GM23338 (cell line): ENCODE measurements around the gene NIPAL3.

ENCODE experiments used
- CREB1 ChIP-seq: fragments of 250-450 bp; sonication (Bioruptor Pico); IDR thresholded peaks from 2 replicates; pipeline ENCODE4 v1.5.0; 2020; ENCODE audit warnings: low read depth, mild to moderate bottlenecking, moderate library complexity
- ETS1 ChIP-seq: IDR thresholded peaks from 2 replicates; pipeline ENCODE4 v1.6.1; 2016; ENCODE audit warnings: antibody characterized with exemption
- EZH2 ChIP-seq: fragments of 200-600 bp; sonication (generic); IDR thresholded peaks from one replicate; pipeline ENCODE4 v1.8.0; 2017; ENCODE audit warnings: antibody characterized with exemption, mild to moderate bottlenecking, low read depth; ENCODE audit not compliant: unreplicated experiment
- EZH2phosphoT487 ChIP-seq: fragments of 200-600 bp; sonication (generic); IDR thresholded peaks from one replicate; pipeline ENCODE4 v1.8.1; 2018; ENCODE audit warnings: antibody characterized with exemption; ENCODE audit not compliant: unreplicated experiment
- JUNB ChIP-seq: IDR thresholded peaks from one replicate; pipeline ENCODE4 v1.6.1; 2016; ENCODE audit warnings: antibody characterized with exemption; ENCODE audit not compliant: unreplicated experiment
- POLR2AphosphoS5 ChIP-seq: IDR thresholded peaks from 2 replicates; pipeline ENCODE4 v1.6.1; 2016; ENCODE audit warnings: antibody characterized with exemption, low read depth
- REST ChIP-seq: IDR thresholded peaks from one replicate; pipeline ENCODE4 v1.6.1; 2018; ENCODE audit warnings: antibody characterized with exemption; ENCODE audit not compliant: unreplicated experiment
- STAT1 ChIP-seq: IDR thresholded peaks from one replicate; pipeline ENCODE4 v1.6.1; 2016; ENCODE audit warnings: antibody characterized with exemption; ENCODE audit not compliant: unreplicated experiment
- ZNF114 ChIP-seq: fragments of 250-450 bp; sonication (Bioruptor Pico); IDR thresholded peaks from 2 replicates; pipeline ENCODE4 v1.5.0; 2020; ENCODE audit warnings: mild to moderate bottlenecking, moderate library complexity
- ZNF331 ChIP-seq: fragments of 250-450 bp; sonication (Bioruptor Pico); IDR thresholded peaks from 2 replicates; pipeline ENCODE4 v1.5.0; 2020; ENCODE audit warnings: low read depth, mild to moderate bottlenecking, moderate library complexity
- TF ChIP-seq, protein P1 (sequence below), 2 experiments: fragments of 200-600 bp in 1 of 2; sonication (generic) in 1 of 2; conservative IDR thresholded peaks; 2 replicates each; pipeline versions ENCODE4 v1.5.1 to v1.6.1; 2016 to 2017; ENCODE audit warnings: antibody characterized with exemption in 2 of 2, low read depth in 2 of 2, mild to moderate bottlenecking in 2 of 2, moderate library complexity in 1 of 2
- TF ChIP-seq, protein P2 (sequence below): fragments of 250-450 bp; sonication (Bioruptor Pico); IDR thresholded peaks from 2 replicates; pipeline ENCODE4 v1.5.0; 2020; ENCODE audit warnings: mild to moderate bottlenecking, moderate library complexity

DNA sequence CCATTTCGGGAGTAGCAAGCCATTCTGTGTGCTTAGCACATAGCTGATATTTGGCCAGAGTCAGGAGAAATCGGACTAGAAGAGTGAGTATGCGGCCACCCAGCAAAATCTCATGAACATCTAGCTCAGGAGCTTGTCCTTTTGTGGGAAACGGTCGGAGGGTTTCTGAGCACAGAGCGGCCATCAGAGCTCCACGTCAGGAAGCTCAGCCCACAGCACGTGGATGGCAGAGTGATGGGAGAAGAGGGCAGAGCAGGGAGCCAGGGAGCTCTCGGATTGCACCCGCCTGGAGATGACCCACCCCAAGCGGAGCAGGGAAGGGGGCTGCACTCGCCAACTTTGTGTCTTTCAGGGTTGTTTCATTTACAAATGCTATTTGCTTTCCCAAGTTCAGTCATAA, 100.9 kb downstream of the NIPAL3 start:
- TF ChIP-seq, protein P1, sequence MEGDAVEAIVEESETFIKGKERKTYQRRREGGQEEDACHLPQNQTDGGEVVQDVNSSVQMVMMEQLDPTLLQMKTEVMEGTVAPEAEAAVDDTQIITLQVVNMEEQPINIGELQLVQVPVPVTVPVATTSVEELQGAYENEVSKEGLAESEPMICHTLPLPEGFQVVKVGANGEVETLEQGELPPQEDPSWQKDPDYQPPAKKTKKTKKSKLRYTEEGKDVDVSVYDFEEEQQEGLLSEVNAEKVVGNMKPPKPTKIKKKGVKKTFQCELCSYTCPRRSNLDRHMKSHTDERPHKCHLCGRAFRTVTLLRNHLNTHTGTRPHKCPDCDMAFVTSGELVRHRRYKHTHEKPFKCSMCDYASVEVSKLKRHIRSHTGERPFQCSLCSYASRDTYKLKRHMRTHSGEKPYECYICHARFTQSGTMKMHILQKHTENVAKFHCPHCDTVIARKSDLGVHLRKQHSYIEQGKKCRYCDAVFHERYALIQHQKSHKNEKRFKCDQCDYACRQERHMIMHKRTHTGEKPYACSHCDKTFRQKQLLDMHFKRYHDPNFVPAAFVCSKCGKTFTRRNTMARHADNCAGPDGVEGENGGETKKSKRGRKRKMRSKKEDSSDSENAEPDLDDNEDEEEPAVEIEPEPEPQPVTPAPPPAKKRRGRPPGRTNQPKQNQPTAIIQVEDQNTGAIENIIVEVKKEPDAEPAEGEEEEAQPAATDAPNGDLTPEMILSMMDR (conservative IDR thresholded peaks at IDR 0.05; ENCODE audit: low read depth in 2 of 2), result no peak
- TF ChIP-seq REST, result no peak
- TF ChIP-seq ZNF114 (CRISPR knock-in tag), result no peak
- TF ChIP-seq EZH2, result no peak
- no peak for TF ChIP-seq STAT1
- TF ChIP-seq POLR2AphosphoS5, result no peak
- TF ChIP-seq EZH2phosphoT487, result no peak
- no peak for TF ChIP-seq CREB1 (CRISPR knock-in tag)
- TF ChIP-seq JUNB, result no peak
- no peak for TF ChIP-seq ZNF331 (CRISPR knock-in tag)
- TF ChIP-seq, protein P2, sequence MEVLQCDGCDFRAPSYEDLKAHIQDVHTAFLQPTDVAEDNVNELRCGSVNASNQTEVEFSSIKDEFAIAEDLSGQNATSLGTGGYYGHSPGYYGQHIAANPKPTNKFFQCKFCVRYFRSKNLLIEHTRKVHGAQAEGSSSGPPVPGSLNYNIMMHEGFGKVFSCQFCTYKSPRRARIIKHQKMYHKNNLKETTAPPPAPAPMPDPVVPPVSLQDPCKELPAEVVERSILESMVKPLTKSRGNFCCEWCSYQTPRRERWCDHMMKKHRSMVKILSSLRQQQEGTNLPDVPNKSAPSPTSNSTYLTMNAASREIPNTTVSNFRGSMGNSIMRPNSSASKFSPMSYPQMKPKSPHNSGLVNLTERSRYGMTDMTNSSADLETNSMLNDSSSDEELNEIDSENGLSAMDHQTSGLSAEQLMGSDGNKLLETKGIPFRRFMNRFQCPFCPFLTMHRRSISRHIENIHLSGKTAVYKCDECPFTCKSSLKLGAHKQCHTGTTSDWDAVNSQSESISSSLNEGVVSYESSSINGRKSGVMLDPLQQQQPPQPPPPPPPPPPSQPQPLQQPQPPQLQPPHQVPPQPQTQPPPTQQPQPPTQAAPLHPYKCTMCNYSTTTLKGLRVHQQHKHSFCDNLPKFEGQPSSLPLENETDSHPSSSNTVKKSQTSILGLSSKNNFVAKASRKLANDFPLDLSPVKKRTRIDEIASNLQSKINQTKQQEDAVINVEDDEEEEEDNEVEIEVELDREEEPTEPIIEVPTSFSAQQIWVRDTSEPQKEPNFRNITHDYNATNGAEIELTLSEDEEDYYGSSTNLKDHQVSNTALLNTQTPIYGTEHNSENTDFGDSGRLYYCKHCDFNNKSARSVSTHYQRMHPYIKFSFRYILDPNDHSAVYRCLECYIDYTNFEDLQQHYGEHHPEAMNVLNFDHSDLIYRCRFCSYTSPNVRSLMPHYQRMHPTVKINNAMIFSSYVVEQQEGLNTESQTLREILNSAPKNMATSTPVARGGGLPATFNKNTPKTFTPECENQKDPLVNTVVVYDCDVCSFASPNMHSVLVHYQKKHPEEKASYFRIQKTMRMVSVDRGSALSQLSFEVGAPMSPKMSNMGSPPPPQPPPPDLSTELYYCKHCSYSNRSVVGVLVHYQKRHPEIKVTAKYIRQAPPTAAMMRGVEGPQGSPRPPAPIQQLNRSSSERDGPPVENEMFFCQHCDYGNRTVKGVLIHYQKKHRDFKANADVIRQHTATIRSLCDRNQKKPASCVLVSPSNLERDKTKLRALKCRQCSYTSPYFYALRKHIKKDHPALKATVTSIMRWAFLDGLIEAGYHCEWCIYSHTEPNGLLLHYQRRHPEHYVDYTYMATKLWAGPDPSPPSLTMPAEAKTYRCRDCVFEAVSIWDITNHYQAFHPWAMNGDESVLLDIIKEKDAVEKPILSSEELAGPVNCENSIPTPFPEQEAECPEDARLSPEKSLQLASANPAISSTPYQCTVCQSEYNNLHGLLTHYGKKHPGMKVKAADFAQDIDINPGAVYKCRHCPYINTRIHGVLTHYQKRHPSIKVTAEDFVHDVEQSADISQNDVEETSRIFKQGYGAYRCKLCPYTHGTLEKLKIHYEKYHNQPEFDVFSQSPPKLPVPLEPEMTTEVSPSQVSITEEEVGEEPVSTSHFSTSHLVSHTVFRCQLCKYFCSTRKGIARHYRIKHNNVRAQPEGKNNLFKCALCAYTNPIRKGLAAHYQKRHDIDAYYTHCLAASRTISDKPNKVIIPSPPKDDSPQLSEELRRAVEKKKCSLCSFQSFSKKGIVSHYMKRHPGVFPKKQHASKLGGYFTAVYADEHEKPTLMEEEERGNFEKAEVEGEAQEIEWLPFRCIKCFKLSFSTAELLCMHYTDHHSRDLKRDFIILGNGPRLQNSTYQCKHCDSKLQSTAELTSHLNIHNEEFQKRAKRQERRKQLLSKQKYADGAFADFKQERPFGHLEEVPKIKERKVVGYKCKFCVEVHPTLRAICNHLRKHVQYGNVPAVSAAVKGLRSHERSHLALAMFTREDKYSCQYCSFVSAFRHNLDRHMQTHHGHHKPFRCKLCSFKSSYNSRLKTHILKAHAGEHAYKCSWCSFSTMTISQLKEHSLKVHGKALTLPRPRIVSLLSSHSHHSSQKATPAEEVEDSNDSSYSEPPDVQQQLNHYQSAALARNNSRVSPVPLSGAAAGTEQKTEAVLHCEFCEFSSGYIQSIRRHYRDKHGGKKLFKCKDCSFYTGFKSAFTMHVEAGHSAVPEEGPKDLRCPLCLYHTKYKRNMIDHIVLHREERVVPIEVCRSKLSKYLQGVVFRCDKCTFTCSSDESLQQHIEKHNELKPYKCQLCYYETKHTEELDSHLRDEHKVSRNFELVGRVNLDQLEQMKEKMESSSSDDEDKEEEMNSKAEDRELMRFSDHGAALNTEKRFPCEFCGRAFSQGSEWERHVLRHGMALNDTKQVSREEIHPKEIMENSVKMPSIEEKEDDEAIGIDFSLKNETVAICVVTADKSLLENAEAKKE (CRISPR knock-in tag), result no peak
- TF ChIP-seq ETS1, result no peak
